ENCODE results near the gene ENAM.
"Not testable (repeated sequence)": the region's sequence is repeated elsewhere in the genome, so short reads cannot be mapped to it uniquely, and the experiment has no call there.

The ENAM gene

DNA sequence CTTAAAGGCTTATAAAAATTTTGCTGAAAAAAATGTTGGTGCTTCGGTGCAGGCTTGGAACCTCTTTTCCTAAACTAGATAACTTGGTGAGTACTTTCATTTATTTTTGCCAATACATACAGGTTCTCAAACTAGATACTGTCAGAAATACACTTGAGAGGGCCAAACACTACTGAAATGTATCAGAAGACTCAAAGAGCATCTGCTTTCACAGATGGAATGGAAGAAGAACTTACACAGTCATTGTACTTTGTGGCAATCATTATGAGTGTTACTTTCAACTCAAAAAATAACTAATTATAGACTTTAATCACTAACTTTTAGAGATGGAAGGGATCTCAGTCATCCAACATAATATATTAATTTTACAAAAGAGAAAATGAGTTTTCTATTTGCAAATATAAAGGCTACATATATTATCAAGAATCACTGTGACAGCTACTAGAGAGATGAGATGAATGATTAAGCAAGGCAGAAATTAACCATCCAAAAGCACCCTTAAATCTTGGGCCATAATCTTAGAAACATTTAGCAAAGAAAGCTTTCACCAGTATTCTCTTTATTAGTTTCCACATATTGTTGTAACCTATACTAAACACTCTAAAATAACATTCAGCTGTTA, 1.0 kb downstream of the ENAM start:
- DNase-seq (ENCODE audit: low read depth, low spot score): no peak

DNA sequence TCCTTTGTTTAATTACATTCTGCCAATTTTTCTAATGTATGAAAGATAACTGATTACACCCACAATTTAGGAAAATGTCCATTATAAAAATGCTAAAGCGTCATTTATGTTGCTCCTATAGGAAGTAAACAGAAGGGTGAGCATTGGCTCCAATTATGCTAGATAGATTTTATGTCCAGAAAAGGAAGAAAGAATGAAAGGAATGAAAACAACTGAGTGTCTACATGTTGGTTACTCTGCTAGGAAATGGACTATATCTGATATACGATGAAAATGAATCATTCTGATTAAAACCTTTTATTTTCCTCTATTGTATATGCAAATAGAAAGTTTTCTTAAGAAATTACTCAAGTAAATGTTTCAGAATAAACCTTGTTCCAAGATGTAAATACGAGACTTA, 1.6 kb downstream of the ENAM start:
- DNase-seq (ENCODE audit: low read depth, low spot score): no peak

DNA sequence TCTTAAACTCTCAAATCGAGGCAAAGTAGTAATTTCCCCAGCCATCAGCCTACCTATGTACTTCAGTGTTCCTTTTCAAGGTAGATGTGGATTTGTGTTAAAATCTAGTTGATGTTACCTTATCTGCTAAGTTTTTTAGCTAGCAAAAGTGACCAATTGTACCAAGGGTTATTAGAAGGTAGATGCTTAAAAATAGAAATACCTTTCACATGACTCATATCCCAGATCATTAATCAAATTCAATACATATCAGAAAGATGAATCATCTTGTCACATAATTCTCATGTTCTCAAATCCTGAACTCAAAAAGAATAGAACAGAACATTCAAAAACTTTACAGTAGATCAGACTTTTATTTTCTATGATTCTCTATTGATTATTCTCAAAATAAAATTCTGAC, 3.5 kb downstream of the ENAM start:
- DNase-seq (ENCODE audit: low read depth, low spot score): no peak

DNA sequence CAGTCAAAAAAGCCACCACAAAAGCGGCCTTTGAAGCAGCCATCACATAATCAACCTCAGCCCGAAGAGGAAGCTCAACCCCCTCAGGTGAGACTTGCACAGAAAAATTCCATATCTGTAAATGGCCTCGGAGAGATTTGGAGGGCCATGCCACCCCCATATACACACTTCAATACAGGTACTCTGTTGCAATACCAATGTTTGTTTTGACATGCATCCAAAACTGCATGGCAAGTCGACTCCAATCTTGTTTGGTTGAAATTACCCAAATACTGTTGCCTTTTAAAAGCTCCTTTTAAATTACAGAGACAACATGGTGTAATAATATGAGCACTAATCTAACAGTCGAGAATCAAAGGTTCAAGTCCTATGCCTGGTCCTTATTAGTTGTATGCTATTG, 5.9 kb downstream of the ENAM start:
- DNase-seq (ENCODE audit: low read depth, low spot score): no peak

DNA sequence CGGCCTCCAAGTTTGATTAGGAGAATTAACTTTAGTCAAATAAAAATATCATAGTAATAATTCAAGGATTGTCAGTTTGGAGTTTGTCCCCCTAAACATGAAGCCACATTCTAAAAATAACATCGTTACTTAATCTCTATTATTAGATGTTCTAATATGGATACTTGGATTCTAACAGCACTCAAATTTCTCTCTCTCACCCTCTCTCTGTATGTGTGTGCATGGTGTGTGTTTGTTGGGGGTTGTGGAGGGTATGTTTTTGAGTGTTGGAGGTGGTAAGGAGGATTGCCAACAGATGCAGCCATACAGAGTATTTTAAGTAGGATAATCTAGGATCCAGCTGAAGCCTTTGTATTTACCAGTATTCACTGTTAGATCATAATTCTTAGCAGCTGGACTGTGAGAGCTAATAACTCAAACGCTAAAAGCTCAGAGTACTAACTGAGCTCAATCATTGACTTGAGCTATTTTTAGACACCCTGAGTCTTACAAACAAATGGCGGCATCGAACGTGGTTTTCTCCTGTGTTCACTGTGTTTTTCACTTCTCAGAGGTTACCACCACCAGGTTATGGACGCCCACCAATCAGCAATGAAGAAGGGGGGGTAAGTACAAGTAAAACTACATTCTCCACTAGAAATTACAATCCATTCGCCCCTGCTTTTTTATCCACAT, 8.8 kb downstream of the ENAM start:
- DNase-seq (ENCODE audit: low read depth, low spot score): no peak

DNA sequence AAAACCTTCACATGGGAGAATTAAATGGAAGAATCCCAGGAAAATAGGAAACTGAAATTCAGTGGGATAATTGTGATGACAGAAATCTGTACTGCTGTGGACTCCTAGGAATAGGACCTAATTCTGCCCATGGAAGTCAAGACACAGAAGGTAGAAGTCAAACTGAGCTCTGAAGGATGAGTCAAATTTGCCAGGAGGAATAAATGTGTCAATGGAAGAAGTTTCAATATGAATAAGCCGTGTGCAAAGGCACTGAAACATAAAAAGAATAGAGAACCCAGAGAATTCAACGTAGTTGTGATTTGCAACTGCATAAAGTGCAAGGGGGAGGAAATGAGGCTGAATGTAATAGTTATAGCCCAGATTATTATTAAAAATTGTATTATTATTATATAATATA, 11.6 kb downstream of the ENAM start:
- DNase-seq (ENCODE audit: low read depth, low spot score): no peak

DNA sequence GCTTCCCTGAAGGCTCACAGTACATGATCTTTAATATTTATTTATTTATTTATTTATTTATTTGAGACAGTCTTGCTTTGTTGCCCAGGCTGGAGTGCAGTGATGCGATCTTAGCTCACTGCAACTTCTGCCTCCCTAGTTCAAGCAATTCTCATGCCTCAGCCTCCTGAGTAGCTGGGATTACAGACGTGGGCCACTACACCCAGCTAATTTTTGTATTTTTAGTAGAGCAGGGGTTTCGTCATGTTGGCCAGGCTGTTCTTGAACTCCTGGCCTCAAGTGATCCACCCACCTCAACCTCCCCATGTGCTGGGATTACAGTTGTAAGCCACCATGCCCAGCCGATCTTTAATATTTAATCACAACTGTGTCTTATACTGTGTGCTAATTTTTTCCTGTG, 22.2 kb downstream of the ENAM start:
- DNase-seq (ENCODE audit: low read depth, low spot score): not testable (repeated sequence)

DNA sequence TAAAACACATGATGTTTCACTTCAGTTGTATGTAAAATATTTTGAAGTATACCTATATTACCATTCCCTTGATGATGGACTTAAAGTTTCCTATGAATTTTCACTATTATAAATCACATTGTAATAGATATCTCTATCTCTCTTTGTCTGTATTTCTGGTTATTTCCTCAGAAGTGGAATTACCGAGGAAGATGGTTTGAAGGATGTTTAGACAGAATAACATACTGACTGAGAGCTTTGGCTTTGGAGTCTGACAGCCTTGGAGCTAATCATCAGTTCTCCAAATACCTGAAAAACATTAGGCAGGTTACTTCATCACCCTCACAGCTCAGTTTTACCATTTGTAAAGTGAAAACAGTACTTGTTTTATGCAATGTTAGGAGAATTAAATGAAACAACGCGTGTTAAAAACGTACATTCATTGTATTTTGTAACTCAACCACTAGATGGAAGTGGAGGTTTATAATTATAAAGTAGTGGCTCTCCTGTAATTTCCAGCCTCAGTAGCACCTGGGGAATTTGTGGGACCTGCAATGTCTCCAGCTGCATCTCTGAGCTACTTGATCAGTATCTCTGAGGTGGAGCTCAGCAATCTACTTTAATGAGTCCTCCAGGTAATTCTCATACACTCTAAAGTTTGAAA, 23.4 kb downstream of the ENAM start:
- DNase-seq (ENCODE audit: low read depth, low spot score): peak; percentile 18

DNA sequence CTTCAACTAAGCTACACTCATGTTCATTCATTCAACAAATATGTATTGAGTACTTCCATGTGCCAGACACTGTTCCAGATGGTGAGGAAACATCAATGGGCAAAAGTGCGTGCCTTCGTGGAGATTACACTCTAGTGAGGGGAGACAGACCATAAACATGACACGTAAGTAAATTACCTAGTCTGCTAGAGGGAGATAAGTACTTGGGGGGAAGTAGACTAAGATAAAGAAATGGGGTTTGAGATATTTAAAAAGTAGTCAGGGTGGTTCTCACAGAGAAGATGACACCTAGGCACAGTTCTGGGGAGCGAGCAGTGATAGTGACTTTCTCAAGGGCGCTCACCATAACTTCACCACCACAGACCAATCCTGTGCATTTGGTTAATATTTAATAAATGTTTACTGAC, 26.1 kb downstream of the ENAM start:
- DNase-seq (ENCODE audit: low read depth, low spot score): no peak

DNA sequence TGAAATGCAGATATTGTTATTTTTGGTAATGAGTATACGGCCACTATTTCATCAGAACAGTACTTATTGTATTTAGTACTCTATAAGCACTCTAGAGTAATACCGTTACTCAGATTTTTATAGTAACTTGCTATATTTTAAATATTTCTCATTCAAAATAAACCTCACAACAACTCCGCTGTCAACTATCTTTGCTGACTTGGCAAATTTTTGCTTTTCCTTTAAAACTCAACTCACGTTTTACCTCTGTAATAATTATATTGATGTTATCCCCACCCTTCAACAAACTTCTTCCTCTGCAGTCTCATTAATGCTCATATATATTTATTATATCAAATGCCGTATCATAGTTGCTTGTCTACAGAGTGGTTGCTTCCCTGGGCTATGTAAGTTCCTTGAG, 28.8 kb downstream of the ENAM start:
- no peak for DNase-seq (ENCODE audit: low read depth, low spot score)

DNA sequence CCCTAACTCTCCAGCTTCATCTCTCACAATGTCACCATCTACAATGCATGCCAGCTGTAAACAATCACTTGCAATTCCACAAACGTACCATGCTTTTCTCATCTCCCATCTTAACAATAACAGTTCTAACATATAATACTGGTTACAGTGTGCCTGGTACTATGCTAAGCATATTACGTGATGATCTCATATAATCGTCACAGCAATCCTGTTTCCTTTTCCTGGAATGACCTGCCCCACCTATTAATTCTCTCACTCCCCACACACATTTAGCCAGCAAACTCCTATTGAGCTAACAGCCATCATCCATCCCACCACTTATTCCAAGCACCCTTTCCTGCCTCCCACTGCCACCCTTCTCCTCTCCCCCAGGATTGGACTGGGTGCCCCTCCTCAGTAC, 29.9 kb downstream of the ENAM start:
- DNase-seq (ENCODE audit: low read depth, low spot score): no peak

DNA sequence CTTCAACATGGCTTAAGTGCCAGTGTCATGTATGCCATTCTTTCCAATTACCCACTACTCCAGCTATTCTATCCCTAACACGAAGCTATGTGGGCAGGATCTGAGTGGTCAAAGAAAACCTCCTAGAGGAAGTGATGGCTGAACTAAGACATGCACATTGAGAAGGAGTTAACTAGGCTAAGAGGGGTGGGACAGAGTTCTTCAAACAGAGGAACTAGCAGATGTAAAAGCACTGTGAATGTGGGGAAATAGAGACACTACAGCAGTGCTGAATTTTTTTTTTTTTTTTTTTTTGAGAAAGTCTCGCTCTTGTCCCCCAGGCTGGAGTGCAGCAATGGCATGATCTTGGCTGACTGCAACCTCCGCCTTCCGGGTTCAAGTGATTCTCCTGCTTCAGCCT, 31.6 kb downstream of the ENAM start:
- DNase-seq (ENCODE audit: low read depth, low spot score): no peak

DNA sequence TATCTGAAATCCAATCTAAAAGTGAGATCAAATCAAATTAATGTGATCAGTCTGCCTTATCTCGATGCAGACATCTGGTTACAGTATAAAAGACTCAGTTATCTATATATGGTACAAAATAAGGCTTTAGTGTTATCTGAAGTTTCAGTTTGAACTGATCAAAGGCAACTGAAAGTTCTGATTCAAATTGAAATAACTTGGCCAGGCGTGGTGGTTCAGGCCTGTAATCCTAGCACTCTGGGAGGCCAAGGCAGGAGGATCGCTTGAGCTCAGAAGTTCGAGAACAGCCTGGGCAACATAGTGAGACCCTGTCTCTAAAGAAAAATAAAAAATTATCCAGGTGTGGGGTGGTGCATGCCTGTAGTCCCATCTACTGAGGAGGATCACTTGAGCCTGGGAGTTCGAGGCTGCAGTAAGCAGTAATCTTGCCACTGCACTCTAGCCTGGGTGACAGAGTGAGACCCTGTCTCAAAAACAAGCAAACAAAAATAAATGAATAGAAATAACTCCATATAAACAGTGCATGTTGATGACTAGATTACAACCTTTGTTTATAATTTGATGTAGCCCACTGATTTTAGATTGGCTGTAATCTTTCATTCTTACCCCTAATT, 32.9 kb downstream of the ENAM start:
- DNase-seq (ENCODE audit: low read depth, low spot score): not testable (repeated sequence)

DNA sequence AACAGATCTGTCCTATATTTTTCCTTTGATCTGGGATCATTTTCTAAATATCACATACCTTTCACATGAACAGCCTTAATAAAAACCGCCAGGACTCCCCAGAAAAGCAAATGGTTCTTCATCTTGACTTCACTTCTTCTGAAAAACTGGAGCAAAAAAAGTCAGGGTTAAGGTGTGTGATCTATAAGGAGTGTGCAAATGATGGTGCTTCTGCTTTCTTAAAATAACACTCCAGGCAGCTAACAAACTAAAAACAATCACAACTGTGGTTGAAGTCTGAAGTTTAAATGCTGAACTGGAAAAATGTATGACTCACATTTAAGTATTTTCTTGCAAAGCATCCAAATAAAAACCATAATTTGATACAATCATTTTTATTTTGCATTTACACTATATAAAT, 37.8 kb downstream of the ENAM start, which contains the start of gene JCHAIN:
TSS of gene JCHAIN (minus strand) at position 140 of the 400 bp plus-strand sequence. CDS start at position 122, 18 bp downstream.
- no peak for DNase-seq (ENCODE audit: low read depth, low spot score)

DNA sequence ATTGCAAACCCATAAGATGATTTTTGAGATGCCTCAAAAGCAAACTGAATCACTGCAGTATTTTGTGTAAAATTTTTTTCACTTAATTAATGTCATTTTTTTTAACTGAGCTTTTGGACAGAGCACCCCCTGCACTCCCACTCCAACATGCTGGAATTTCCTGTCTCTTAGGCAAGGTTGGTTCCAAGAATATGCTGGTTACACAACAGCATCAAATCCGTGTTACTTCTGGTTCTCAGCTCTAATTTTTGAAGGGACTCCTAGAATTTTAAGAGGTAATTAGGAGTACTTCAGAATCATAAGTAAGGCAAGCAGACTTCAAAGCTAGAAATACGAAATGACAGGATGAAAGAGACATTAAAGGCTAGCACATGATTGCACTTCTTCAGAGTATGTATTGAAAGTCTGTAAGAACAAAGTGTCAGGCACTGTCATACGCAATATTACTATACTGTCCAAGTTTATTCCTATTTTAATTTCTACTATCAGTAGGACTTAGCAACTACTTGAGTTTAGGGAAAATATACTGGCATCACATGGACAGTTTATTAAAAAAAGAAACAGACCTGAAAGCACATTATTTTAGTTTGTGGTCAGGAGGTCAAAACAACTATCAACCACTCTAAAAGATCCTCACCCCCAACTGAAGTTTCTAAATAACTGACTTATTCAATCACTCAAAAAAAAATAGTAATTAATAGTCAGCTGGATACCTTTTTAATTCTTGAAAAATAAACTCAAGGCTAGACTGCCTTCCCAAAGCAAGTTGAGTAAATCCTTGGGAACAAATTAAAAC, 39.4 kb downstream of the ENAM start:
- no peak for DNase-seq (ENCODE audit: low read depth, low spot score)

DNA sequence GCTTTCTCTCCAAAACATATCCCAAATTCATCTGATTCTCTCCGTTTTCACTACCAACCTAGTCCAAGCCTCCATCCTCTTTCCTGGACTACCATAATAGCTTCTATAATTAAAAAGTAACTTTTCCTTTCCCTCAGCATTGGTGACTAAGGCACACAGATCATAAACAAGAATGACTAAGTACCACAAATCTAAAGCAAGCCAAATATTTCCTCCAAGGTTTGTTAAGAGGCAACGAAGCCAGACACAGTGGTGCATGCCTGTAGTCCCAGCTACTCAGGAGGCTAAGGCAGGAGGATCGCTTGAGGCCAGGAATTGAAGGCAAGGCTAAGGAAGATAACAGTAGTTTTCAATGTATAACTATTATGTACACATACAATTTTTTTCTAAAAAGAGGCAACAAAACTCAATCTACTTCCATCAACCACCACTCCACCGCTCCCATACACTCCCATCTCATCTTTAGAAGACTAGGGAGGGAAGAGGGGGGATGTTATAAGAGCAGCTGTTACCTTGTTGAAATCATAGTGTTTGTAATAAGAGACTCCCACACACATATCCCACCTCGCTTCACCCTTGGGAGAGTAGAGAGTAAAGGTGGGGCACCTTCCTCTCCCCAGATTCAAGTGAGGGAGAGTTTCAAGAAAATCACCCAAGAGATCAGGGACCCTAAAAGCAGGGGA, 41.9 kb downstream of the ENAM start:
- no peak for DNase-seq (ENCODE audit: low read depth, low spot score)

DNA sequence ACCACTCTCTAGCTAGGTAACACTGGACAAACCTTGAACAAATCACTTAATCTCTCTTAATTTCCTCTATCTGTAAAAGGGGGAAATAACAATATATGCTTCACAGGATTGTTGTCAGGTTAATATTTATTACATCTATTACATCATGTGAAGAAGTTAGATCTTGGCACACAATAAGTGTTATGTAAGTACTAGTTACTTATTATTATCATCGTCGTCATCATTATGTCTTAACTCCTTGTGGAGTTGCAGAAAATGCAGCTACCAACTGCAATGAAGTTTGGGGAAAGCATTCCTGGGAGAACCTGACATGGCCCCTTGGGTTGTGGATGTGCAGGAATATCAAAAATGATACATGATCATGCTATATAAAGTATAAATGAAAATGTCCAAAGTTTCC, 42.5 kb downstream of the ENAM start:
- DNase-seq (ENCODE audit: low read depth, low spot score): no peak

DNA sequence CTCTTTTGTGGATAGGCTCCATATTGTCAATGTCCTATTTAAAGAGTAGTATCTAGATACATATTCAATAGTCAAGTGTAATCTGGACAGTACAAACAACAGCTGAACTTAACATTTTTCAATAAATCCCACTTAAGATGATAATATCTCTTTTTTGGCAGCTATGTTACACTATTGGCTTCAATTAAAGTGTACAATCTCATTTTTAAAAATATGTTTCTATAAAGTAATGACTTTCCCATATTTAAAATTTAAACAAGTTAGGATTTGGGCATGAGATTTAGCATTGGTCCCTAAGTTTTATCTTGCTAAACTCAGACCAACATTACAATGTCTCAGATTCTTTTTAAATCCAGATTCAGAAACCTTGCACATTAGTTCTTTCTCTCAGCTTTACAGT, 45.6 kb downstream of the ENAM start:
- no peak for DNase-seq (ENCODE audit: low read depth, low spot score)

DNA sequence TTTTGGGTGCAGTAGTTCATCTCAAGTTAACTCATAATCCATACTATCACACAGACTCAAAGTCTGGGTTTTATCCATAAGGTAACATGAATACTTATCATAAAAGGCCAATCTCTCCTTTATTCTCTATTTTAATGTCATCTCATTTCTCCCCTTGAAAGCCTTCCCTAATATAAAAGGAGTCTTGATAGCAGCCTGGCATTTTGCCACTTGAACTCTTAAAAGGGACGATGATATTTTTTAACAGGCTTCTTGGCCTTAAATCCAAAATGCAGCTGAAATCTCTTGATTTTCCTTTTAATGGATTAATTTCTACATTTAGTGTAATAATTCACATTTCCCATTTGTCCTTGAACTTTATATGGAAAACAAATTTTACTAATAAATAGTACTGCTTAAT, 46.2 kb downstream of the ENAM start:
- DNase-seq (ENCODE audit: low read depth, low spot score): no peak

DNA sequence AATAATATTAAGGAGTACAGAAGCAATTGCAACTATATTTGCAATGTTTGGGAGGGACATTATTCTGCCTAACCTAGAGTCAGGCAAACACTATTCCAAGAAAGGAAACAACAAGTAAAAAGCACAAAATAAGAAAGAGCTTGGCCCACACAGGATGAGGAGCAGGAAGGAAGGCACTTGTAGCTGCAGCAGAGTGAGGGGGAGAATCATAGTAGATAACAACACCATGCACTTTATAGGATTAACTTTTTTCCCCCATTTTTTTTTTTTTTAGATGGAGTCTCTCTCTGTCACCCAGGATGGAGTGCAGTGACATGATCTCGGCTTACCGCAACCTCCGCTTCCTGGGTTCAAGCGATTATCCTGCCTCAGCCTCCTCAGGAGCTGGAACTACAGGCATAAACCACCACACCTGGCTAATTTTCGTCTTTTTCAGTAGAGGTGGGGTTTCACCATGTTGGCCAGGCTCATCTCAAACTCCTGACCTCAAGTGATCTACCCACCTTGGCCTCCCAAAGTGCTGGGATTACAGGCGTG, 48.1 kb downstream of the ENAM start:
- no peak for DNase-seq (ENCODE audit: low read depth, low spot score)

DNA sequence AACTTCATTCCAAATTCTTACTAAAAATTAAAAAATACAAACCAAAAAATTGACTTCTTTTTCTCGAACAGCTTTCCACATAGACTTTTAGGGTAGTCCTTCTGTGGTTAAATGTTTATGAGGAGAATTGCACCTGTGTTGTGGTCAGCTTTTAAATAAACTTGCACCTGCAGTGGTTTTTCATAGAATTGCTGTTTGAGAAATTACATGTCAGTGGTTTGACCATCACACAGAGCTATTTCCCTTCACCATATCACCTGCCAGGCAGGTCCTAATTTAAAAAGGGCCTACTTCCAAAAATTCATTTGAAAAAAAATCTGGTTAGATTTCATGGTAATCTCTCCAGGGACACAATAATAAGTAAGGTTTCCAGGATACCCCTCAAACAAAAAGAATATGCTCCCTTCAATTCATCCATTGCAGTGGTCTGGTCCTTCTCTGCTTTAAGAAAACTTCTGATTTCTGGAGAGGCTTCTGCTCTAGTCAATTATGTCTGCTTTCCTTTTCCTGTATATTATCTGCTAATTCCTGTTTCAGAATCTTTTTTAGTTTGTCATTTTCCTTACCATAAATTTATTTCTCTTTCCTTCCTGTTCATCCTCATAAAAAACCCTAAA, 49.9 kb downstream of the ENAM start:
- DNase-seq (ENCODE audit: low read depth, low spot score): no peak
